Measurements from ENCODE around the gene UBFD1.

DNA sequence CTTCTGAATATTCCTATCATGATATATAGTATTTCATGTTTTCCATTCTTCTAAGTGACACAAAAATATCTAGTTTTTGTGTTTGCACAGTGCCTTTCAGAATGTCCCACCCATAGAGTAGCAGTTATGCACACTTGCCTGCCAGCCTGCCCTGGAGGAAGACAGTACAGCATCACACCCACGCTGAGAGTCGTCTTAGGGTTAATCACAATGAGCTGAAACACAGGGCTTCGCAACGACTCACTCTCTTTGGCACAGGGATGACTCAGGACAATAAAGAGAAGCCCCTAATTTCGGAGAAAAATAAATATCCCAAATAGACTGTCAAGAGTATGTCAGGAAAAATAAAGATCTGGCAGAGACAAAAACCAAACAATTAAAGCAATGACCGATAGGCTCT lies 50.2 kb downstream of the UBFD1 start:
- TF ChIP-seq, protein P1, sequence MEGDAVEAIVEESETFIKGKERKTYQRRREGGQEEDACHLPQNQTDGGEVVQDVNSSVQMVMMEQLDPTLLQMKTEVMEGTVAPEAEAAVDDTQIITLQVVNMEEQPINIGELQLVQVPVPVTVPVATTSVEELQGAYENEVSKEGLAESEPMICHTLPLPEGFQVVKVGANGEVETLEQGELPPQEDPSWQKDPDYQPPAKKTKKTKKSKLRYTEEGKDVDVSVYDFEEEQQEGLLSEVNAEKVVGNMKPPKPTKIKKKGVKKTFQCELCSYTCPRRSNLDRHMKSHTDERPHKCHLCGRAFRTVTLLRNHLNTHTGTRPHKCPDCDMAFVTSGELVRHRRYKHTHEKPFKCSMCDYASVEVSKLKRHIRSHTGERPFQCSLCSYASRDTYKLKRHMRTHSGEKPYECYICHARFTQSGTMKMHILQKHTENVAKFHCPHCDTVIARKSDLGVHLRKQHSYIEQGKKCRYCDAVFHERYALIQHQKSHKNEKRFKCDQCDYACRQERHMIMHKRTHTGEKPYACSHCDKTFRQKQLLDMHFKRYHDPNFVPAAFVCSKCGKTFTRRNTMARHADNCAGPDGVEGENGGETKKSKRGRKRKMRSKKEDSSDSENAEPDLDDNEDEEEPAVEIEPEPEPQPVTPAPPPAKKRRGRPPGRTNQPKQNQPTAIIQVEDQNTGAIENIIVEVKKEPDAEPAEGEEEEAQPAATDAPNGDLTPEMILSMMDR (IDR thresholded peaks at IDR 0.05), result no peak
- no peak for TF ChIP-seq ZFX (IDR thresholded peaks at IDR 0.05; ENCODE audit: borderline replicate concordance)

All from 22Rv1 (cell line).